Liver (tissue), 9 donors: ENCODE results near the gene AFAP1. TPM values are rescaled to one million over a fixed set of nuclear protein-coding genes. Genes with fewer than 3 reads are reported as not detected.

Experiments used
- DNase-seq: peaks from one replicate; pipeline ENCODE4 v3.0.0-alpha.2; 2017; ENCODE audit warnings: low spot score
- H3K27ac ChIP-seq, 2 donors: one replicate each; pipeline ENCODE4 v1.7.0; 2013; ENCODE audit warnings: inconsistent platforms in 2 of 2, low read length in 2 of 2, control low read depth in 1 of 2, low read depth in 1 of 2, mild to moderate bottlenecking in 1 of 2
- H3K27me3 ChIP-seq, 4 donors: one replicate each; pipeline versions ENCODE4 v1.6.1 to v1.7.0; 2013; ENCODE audit warnings: low read length in 3 of 4, inconsistent platforms in 1 of 4, mild to moderate bottlenecking in 1 of 4, moderate library complexity in 1 of 4; ENCODE audit not compliant: control insufficient read depth in 4 of 4, insufficient read depth in 4 of 4
- H3K36me3 ChIP-seq, 4 donors: one replicate each; pipeline versions ENCODE4 v1.6.1 to v1.7.0; 2013; ENCODE audit warnings: low read length in 3 of 4, mild to moderate bottlenecking in 3 of 4, low read depth in 1 of 4, moderate library complexity in 1 of 4; ENCODE audit not compliant: control insufficient read depth in 4 of 4, insufficient read depth in 3 of 4
- H3K4me1 ChIP-seq, 4 donors: one replicate each; pipeline versions ENCODE4 v1.6.1 to v1.7.0; 2013; ENCODE audit warnings: low read length in 3 of 4, mild to moderate bottlenecking in 3 of 4, moderate library complexity in 1 of 4; ENCODE audit not compliant: control insufficient read depth in 4 of 4, insufficient read depth in 4 of 4
- H3K4me3 ChIP-seq, 3 donors: one replicate each; pipeline versions ENCODE4 v1.6.1 to v1.7.0; 2013; ENCODE audit warnings: low read length in 3 of 3, control low read depth in 1 of 3, low read depth in 1 of 3, mild to moderate bottlenecking in 1 of 3
- H3K9ac ChIP-seq, 2 donors: one replicate each; pipeline ENCODE4 v1.7.0; 2013; ENCODE audit warnings: low read length in 2 of 2, mild to moderate bottlenecking in 2 of 2, moderate library complexity in 2 of 2, control low read depth in 1 of 2, low read depth in 1 of 2
- H3K9me3 ChIP-seq, 4 donors: one replicate each; pipeline versions ENCODE4 v1.6.1 to v1.7.0; 2013; ENCODE audit warnings: low read length in 3 of 4; ENCODE audit not compliant: control insufficient read depth in 4 of 4
- CTCF ChIP-seq: fragments of 150-350 bp; IDR thresholded peaks from 2 replicates; pipeline ENCODE4 v1.5.1; 2017; ENCODE audit warnings: improper control_type of control experiment, low read depth, low read length; ENCODE audit not compliant: missing input control
- EGR1 ChIP-seq, 2 donors: IDR thresholded peaks; 2 replicates each; pipeline ENCODE4 v1.6.1; 2016 to 2018; ENCODE audit warnings: antibody characterized with exemption in 2 of 2, low read depth in 2 of 2
- FOXA1 ChIP-seq: IDR thresholded peaks from 2 replicates; pipeline ENCODE4 v1.6.1; 2016; ENCODE audit warnings: antibody characterized with exemption
- GABPA ChIP-seq, 2 donors: IDR thresholded peaks in 1 of 2; conservative IDR thresholded peaks in 1 of 2; 2 replicates each; pipeline ENCODE4 v1.6.1; 2016; ENCODE audit warnings: antibody characterized with exemption in 2 of 2, mild to moderate bottlenecking in 1 of 2, moderate library complexity in 1 of 2
- HNF4G ChIP-seq: IDR thresholded peaks from 2 replicates; pipeline ENCODE4 v1.6.1; 2016; ENCODE audit warnings: antibody characterized with exemption
- NR2F2 ChIP-seq: IDR thresholded peaks from 2 replicates; pipeline ENCODE4 v1.6.1; 2016; ENCODE audit warnings: antibody characterized with exemption
- REST ChIP-seq: IDR thresholded peaks from 2 replicates; pipeline ENCODE4 v1.6.1; 2016; ENCODE audit warnings: antibody characterized with exemption, mild to moderate bottlenecking
- RXRA ChIP-seq, 2 donors: IDR thresholded peaks; 2 replicates each; pipeline ENCODE4 v1.6.1; 2017 to 2018; ENCODE audit warnings: antibody characterized with exemption in 2 of 2, mild to moderate bottlenecking in 1 of 2
- SP1 ChIP-seq: IDR thresholded peaks from 2 replicates; pipeline ENCODE4 v1.6.1; 2018; ENCODE audit warnings: antibody characterized with exemption, mild to moderate bottlenecking
- TAF1 ChIP-seq: conservative IDR thresholded peaks from 2 replicates; pipeline ENCODE4 v1.6.1; 2016; ENCODE audit warnings: antibody characterized with exemption, mild to moderate bottlenecking
- WGBS: extraction: QIAGEN DNeasy Blood & Tissue Kit; methylation state at CpG from one replicate; pipeline ENCODE4 v1.1.7; 2013; 5-methylcytosine and 5-hydroxymethylcytosine counted together
- polyA plus RNA-seq, 2 donors: library from polyadenylated mRNA; stranded (reverse) in 1 of 2; unstranded in 1 of 2; fragments of 200-250 nt in 1 of 2; fragments of >200 nt in 1 of 2; fragmentation: Nextera tagmentation in 1 of 2; extraction: Ambion mirVana in 1 of 2; gene quantifications; one replicate each; pipeline versions ENCODE4 v1.2.1 to v1.2.3, GENCODE V29; 2013 to 2015
- total RNA-seq, 2 donors: library from RNA; depleted of rRNA; stranded (reverse); fragments of >200 nt; gene quantifications; one replicate each; pipeline ENCODE4 v1.2.3, GENCODE V29; 2014
- TF ChIP-seq, protein P1 (sequence below): IDR thresholded peaks from 2 replicates; pipeline ENCODE4 v1.6.1; 2016; ENCODE audit warnings: antibody characterized with exemption
- TF ChIP-seq, protein P2 (sequence below): IDR thresholded peaks from 2 replicates; pipeline ENCODE4 v1.6.1; 2016; ENCODE audit warnings: antibody characterized with exemption
- donor health status: healthy.
- donor health status: healthy.
- donor health status: healthy.
- donor health status: healthy.
- donor health status: healthy.

The AFAP1 gene
- total and polyA plus RNA-seq, 4 donors = 0.40 to 3.2 (median 1.6) TPM

DNA sequence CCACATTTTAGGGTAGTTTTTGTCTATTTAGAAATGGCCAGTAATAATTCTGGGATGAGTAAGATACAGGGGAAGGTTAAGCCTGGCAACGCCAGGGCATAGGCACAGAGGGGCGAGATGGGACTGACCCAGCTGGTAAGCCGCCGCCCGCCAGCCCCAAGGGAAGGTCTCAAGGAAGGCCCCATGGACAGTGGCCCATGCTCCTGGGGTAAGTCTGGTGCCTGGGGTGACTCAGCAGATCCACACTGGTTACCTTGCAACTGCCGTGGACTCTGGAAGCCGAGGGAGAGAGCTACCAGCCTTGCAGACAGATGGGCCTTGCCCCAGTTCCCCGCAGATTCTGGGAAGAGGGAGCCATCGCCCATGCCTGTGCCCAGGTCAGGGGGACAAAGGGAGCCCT lies 179.4 kb downstream of the AFAP1 start (continued):
- no peak for TF ChIP-seq GABPA (IDR thresholded peaks at IDR 0.05 in 1 of 2, conservative IDR thresholded peaks at IDR 0.05 in 1 of 2)

GRCh38 chr4:7759635-7760034 lies 180.0 kb downstream of the AFAP1 start:
- Histone ChIP-seq H3K9ac (no peak overlapping the region), H3K36me3 (no peaks in the 10 kb centered on the region), H3K27ac (no peak overlapping the region), H3K9me3 (no peaks in the 10 kb centered on the region), H3K4me1 (no peaks in the 10 kb centered on the region), H3K27me3 (no peaks in the 10 kb centered on the region), H3K4me3 (no peak overlapping the region)
- TF ChIP-seq RXRA (IDR thresholded peaks at IDR 0.05) = no peak
- TF ChIP-seq TAF1 = no peak
- TF ChIP-seq NR2F2 = no peak
- 89% methylated on average over 7 of the region's 7 CpGs for WGBS
- DNase-seq = no peak

DNA sequence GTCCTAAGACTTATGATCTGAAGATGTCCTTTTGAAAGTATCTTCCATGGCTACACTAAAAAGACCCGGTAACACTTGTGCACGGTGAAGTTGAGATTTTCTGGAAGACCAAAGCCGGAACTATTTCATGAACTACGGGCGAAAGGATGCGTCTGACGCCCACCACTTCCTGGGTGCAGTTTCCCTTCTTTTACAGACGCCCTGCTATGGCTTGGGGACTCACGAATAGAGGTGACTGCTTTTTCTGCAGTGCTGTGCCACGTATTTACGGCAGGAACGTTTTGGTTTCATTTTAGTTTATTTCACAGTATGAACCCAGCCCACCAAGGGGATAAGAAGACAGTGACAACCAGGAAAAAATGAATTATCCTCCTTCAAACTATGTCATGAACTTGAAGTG lies 180.4 kb downstream of the AFAP1 start:
- H3K9me3 ChIP-seq = no peaks in the 10 kb centered on the region
- DNase-seq = no peak
- H3K4me3 ChIP-seq = no peak overlapping the region
- H3K4me1 ChIP-seq = no peaks in the 10 kb centered on the region
- H3K27me3 ChIP-seq = no peaks in the 10 kb centered on the region
- H3K36me3 ChIP-seq = no peaks in the 10 kb centered on the region
- TF ChIP-seq EGR1 (IDR thresholded peaks at IDR 0.05; ENCODE audit: low read depth in 2 of 2) = no peak
- no peak overlapping the region for H3K27ac ChIP-seq
- H3K9ac ChIP-seq = no peak overlapping the region
- WGBS = 80% methylated on average over 12 of the region's 12 CpGs

GRCh38 chr4:7758476-7758875 lies 181.2 kb downstream of the AFAP1 start:
- WGBS = 89% methylated on average over 11 of the region's 11 CpGs
- no peak for DNase-seq

More at GRCh38 chr4:7758476-7758875, 181.2 kb downstream of the AFAP1 start:
- H3K9me3 ChIP-seq = no peaks in the 10 kb centered on the region
- H3K36me3 ChIP-seq = no peaks in the 10 kb centered on the region
- no peaks in the 10 kb centered on the region for H3K4me1 ChIP-seq
- H3K27ac ChIP-seq = no peak overlapping the region
- TF ChIP-seq HNF4G (no peak), FOXA1 (no peak), GABPA (IDR thresholded peaks at IDR 0.05 in 1 of 2, conservative IDR thresholded peaks at IDR 0.05 in 1 of 2) (no peak), CTCF (no peak), SP1 (no peak), REST (no peak)
- TF ChIP-seq, protein P1, sequence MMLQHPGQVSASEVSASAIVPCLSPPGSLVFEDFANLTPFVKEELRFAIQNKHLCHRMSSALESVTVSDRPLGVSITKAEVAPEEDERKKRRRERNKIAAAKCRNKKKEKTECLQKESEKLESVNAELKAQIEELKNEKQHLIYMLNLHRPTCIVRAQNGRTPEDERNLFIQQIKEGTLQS = no peak
- TF ChIP-seq, protein P2, sequence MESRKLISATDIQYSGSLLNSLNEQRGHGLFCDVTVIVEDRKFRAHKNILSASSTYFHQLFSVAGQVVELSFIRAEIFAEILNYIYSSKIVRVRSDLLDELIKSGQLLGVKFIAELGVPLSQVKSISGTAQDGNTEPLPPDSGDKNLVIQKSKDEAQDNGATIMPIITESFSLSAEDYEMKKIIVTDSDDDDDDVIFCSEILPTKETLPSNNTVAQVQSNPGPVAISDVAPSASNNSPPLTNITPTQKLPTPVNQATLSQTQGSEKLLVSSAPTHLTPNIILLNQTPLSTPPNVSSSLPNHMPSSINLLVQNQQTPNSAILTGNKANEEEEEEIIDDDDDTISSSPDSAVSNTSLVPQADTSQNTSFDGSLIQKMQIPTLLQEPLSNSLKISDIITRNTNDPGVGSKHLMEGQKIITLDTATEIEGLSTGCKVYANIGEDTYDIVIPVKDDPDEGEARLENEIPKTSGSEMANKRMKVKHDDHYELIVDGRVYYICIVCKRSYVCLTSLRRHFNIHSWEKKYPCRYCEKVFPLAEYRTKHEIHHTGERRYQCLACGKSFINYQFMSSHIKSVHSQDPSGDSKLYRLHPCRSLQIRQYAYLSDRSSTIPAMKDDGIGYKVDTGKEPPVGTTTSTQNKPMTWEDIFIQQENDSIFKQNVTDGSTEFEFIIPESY = no peak
- no peak overlapping the region for H3K9ac ChIP-seq
- no peaks in the 10 kb centered on the region for H3K27me3 ChIP-seq
- H3K4me3 ChIP-seq = no peak overlapping the region
